Stimulated activated CD8-positive, alpha-beta memory T cell treated with anti-CD3 and anti-CD28 coated beads, Interleukin-12 subunit alpha, Interleukin-12 subunit beta, amount 100 ng/mL, for 1 hour (primary cell): Measurements from ENCODE around the gene ZNF507.
"Not testable (repeated sequence)": the region's sequence is repeated elsewhere in the genome, so short reads cannot be mapped to it uniquely, and the experiment has no call there.

Source experiments
- DNase-seq: peaks from one replicate; pipeline ENCODE4 v3.0.0-alpha.2; 2020; ENCODE audit warnings: low read depth

The ZNF507 gene

GRCh38 chr19:32368787-32369186 is 23.4 kb downstream of the ZNF507 start:
- no peak for DNase-seq

DNA sequence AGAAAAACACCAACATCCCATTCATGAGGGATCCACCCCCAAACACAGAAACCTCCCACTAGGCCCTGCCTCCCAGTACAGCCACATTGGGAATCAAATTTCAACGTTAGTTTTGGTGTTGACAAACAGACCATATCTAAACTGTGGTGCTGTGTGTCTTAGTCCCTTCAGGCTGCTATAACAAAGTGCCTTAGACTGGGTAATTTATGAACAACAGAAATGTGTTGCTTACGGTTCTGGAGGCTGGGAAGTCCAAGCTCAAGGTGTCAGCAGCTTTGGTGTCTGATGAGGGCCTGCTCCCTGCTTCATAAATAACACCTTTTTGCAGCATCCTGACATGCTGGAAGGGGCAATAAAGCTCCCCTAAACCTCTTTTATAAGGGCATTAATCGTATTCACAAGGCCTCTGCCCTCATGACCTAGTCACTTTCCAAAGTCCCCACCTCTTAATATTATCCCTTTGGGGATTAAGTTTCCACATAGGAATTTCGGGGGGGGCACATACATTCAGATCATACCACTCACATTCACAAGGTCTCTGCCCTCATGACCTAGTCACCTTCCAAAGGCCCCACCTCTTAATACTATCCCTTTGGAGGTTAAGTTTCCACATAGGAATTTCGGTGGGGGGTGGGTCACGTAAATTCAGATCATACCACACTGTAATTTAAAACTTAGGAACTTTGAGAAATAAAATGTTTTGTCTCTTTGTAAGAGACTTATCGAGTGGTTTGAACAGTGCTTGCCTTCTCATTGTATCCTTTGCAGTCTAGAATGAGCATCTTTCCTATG is 27.5 kb downstream of the ZNF507 start:
- no peak for DNase-seq

GRCh38 chr19:32373585-32374295 is 28.3 kb downstream of the ZNF507 start:
- no peak for DNase-seq

DNA sequence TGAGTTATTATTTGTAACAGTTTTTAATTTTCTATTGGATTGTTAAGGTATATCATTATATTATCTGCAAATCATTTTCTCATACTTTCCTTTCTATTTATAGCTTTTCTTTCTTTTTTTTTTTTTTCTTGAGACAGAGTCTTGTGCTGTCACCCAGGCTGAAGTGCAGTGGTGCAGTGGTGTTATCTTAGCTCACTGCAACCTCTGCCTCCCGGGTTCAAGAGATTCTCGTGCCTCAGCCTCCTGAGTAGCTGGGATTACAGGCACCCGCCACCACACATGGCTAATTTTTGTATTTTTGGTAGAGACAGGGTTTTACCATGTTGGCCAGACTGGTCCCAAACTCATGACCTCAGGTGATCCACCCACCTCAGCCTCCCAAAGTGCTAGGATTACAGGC is 29.0 kb downstream of the ZNF507 start:
- DNase-seq, result not testable (repeated sequence)

- DNase-seq, result not testable (repeated sequence)
Measured at GRCh38 chr19:32377088-32377487, 31.7 kb downstream of the ZNF507 start.

- no peak for DNase-seq
Measured at GRCh38 chr19:32380269-32380668, 34.9 kb downstream of the ZNF507 start.

DNA sequence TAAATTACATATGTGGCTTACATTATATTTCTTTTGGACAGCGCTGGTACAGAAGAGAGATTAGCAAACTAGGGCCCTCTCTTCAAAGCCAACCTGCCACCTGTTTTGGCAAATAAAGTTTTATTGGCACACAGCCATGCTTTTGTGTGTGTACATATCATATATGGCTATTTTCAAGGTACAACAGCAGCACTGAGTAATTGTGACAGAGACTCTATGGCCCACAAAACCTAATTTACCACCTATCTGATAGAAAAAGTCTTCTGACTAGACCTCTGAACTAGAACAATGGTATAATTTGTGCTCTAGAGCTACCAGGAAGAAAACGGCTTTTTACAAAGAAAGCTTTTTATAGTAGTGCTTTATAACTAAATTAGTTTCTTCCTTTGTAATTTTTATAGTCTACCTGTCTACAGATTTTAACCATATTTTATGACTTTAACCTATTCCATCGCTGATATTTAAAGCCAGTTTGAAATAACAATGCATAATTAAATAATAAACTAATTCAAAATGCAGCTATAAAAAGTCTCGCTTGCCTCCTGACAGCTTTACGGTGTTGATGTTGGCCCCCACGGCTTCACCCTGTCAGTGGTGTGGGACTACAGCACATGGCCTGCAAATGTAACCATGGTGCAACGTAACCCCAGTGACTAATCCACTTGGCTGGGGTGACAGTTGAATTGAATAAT is 42.4 kb downstream of the ZNF507 start:
- no peak for DNase-seq

GRCh38 chr19:32388393-32388855 is 43.0 kb downstream of the ZNF507 start:
- DNase-seq, result no peak

DNA sequence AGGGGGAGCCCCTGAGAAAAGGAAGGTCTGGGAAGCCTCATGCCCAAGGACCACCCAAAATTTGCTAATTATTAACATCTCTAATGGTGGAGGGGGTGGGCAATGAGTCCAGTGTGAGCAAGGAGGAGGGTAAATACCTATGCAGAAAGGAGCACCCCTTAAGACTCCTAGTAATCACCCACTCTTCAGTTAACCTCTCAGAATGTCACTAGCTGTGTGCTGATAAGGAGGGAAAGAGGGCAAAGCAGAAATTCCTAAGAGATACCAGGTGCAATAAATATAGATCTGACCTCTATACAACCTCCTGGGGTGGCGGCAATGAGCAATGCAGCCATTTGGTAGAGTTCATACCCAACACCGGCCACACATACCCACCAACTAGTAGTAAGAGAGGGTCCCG is 47.5 kb downstream of the ZNF507 start:
- DNase-seq, result no peak

GRCh38 chr19:32396046-32396652 is 50.7 kb downstream of the ZNF507 start:
- DNase-seq, result no peak

GRCh38 chr19:32397671-32398101 is 52.3 kb downstream of the ZNF507 start:
- DNase-seq, result no peak

- DNase-seq, result no peak
Measured at GRCh38 chr19:32401992-32402391, 56.6 kb downstream of the ZNF507 start.

DNA sequence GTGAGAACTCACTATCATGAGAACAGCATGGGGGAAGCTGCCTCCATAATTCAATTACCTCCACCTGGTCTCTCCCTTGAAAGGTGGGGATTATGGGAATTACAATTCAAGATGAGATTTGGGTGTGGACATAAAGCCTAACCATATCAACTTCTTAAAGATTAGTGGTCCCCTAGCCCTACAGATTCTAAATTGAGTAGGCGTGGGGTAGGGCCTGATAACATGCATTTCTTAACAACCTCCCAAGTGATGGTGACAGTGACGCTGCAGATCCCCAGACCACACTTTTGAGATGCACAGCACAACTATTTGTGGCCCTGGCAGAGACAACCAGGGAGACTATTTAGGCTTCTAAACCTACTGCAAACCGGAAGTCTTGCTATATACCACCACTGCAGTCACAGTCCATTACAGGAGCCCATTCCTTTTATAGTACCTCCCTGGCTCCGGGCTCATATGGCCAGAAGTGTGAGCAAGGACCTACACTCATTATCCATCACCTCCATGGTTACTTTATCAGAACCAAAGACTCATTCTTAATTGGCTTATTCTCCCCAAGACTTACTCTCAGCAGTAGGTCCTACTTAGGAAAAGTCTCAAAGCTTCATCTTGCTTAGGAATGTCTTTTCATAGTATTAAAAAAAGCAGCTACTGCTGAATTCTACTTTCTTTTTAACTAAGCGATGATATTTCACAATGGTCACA is 58.0 kb downstream of the ZNF507 start:
- no peak for DNase-seq

GRCh38 chr19:32404213-32404932 is 59.0 kb downstream of the ZNF507 start:
- DNase-seq, result no peak

DNA sequence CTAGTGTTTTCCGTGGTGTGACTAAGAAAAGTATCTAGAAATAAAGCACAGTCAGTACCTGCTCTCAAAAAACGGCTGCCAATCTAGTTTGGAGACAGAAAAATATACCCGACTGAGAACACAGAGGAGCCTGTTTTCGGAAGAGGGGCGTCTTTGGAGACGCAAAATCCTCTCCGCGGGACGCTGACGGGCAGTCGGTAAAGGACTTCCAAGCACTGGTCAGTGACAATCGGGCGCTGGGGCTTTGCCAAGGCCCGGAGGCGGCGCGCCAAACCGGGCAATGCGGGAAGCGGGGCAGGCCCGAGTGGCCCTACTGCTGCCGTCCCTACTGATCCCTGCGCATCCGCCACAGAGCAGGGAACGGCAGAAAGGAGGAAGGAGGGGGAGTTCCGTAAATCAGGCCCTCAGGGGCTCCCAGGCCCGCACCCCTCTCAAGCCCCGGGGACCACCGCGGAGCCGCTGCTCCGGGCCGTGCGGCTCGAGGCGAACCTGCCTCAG is 59.6 kb downstream of the ZNF507 start:
- no peak for DNase-seq

DNA sequence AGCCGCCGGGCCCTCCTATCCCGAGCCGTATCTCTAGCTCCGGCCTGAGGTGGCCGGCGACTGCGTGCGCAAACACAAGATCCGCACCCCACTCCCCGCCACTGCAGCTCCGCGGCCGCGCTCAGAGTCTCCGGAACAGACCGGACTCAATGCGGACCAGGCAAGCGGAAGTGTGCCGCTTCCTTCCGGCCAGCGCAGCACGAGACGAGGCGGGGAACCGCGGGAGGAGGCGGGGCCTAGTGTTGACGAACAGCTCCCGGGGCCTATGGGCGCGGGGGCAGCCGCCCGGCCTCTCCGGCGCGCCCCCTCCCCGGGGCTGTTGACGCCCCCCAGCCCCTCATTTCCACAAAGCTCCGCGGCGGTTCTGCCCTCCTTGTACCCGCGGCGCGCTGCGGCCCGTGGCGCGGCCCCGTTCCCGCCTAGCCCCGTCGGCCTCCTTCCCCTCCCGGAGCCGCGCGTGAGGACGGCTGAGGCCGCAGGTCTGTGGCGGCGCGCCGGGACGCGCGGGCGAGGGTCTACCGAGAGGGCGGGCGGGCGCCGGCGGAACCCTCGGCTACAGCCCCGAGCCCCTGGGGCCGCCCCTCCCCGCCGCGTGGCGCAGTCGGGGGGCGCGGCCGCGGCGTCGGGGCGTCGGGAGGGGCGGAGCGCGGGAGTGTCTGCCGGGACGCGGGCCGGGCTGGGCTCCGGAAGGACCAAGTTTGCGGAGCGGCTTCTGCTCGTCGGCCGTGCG is 60.2 kb downstream of the ZNF507 start, which contains the start of gene DPY19L3:
Gene DPY19L3, plus strand, starts transcription at position 340 of the 730 bp plus-strand sequence. CDS start 2,484 bp downstream, outside the sequence.
- DNase-seq, result peak; percentile 83

DNA sequence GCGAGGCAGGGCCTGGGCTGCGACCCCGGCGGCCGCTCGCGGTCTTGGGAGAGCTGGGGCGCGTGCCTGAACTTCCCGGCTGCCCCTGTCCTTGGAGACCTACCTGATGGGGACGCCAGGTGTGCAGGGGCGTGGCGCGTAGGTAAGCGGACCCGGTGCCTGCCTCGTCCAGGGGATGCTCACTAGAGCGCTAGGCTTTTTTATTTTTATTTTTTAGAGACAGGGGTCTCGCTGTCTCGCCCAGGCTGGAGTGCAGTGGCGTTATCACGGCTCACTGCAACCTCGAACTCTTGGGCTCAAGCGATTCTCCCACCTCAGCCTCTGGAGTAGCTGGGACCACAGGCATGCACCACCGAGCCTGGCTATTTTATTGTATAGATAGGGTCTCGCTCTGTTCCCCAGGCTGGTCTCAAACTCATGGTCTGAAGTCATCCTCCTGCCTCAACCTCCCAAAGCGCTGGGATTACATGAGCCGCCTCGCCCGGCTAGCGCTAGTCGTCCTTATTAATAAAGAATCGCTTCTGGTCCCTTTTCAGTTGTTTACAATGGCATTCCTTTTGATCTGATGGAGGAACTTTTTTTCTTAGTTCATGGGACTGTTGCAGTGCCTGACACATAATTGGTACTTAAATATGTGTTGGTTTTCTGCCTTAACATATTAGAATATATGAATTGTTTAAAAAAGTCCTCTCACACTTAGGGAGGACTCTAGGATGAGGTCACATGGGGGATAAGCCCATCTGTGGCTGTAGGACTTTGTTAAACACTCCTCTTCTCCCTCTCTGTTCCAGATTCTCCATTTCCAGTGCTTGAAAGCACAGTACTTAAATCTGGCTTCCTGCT is 61.0 kb downstream of the ZNF507 start:
- no peak for DNase-seq

GRCh38 chr19:32407004-32407992 is 61.9 kb downstream of the ZNF507 start:
- DNase-seq, result no peak
